ENCODE data around the gene ANKRD10.

GRCh38 chr13:110950819-110951570, 36.1 kb upstream of the ANKRD10 start:
- TF ChIP-seq, protein P1, sequence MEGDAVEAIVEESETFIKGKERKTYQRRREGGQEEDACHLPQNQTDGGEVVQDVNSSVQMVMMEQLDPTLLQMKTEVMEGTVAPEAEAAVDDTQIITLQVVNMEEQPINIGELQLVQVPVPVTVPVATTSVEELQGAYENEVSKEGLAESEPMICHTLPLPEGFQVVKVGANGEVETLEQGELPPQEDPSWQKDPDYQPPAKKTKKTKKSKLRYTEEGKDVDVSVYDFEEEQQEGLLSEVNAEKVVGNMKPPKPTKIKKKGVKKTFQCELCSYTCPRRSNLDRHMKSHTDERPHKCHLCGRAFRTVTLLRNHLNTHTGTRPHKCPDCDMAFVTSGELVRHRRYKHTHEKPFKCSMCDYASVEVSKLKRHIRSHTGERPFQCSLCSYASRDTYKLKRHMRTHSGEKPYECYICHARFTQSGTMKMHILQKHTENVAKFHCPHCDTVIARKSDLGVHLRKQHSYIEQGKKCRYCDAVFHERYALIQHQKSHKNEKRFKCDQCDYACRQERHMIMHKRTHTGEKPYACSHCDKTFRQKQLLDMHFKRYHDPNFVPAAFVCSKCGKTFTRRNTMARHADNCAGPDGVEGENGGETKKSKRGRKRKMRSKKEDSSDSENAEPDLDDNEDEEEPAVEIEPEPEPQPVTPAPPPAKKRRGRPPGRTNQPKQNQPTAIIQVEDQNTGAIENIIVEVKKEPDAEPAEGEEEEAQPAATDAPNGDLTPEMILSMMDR (IDR thresholded peaks at IDR 0.05) = no peak
- no peak for TF ChIP-seq POLR2A (IDR thresholded peaks at IDR 0.05)

All from heart left ventricle (tissue), 13 donors.